ENCODE results near the gene HMCN1.

- no peak for TF ChIP-seq CTCF (IDR thresholded peaks at IDR 0.05)
- no peak for TF ChIP-seq POLR2A (IDR thresholded peaks at IDR 0.05)
Measured at GRCh38 chr1:186125035-186125434, 390.8 kb downstream of the HMCN1 start.

Measured in heart left ventricle (tissue), 13 donors.